CD4-positive, alpha-beta T cell treated with Interleukin-17A for 4 hours (primary cell): ENCODE data around the gene SYT2.

Source experiments
- DNase-seq: peaks from one replicate; pipeline ENCODE4 v3.0.0-alpha.2; 2020; ENCODE audit warnings: mixed read lengths

Gene SYT2

GRCh38 chr1:202673531-202673930, 36.7 kb downstream of the SYT2 start:
- no peak for DNase-seq

- no peak for DNase-seq
Observed at GRCh38 chr1:202671399-202671798, 38.9 kb downstream of the SYT2 start.

GRCh38 chr1:202665417-202665816, 44.8 kb downstream of the SYT2 start:
- no peak for DNase-seq

- no peak for DNase-seq
Observed at GRCh38 chr1:202664083-202664482, 46.2 kb downstream of the SYT2 start.

GRCh38 chr1:202663131-202663530, 47.1 kb downstream of the SYT2 start:
- no peak for DNase-seq

GRCh38 chr1:202662081-202662480, 48.2 kb downstream of the SYT2 start:
- no peak for DNase-seq

- DNase-seq, result no peak
Observed at GRCh38 chr1:202661136-202661845, 49.0 kb downstream of the SYT2 start.

GRCh38 chr1:202659974-202660373, 50.3 kb downstream of the SYT2 start:
- no peak for DNase-seq

GRCh38 chr1:202659541-202659940, 50.7 kb downstream of the SYT2 start:
- DNase-seq, result no peak

- DNase-seq, result no peak
Observed at GRCh38 chr1:202658769-202659168, 51.5 kb downstream of the SYT2 start.

- DNase-seq, result no peak
Observed at GRCh38 chr1:202658251-202658759, 51.9 kb downstream of the SYT2 start.

- no peak for DNase-seq
Observed at GRCh38 chr1:202656951-202657646, 53.2 kb downstream of the SYT2 start.

GRCh38 chr1:202656057-202656456, 54.2 kb downstream of the SYT2 start:
- DNase-seq, result no peak

- DNase-seq, result no peak
Observed at GRCh38 chr1:202654079-202654478, 56.2 kb downstream of the SYT2 start.

GRCh38 chr1:202649553-202650392, 60.5 kb downstream of the SYT2 start:
- no peak for DNase-seq

- DNase-seq, result no peak
Observed at GRCh38 chr1:202648605-202649226, 61.5 kb downstream of the SYT2 start.

GRCh38 chr1:202645097-202645476, 65.2 kb downstream of the SYT2 start:
- DNase-seq, result no peak

GRCh38 chr1:202644219-202645096, 65.8 kb downstream of the SYT2 start:
- DNase-seq, result no peak

GRCh38 chr1:202643397-202644218, 66.6 kb downstream of the SYT2 start:
- peak; percentile 18 for DNase-seq

- DNase-seq, result peak; percentile 13
Observed at GRCh38 chr1:202642619-202643291, 67.5 kb downstream of the SYT2 start.
